Muscle of leg (tissue), 11 donors: ENCODE data around the gene PROM2. TPM values are rescaled to one million over a fixed set of nuclear protein-coding genes. Genes with fewer than 3 reads are reported as not detected.

ENCODE experiments used
- DNase-seq: peaks from one replicate; pipeline ENCODE4 v3.0.0; 2013
- H3K27ac ChIP-seq: one replicate; pipeline ENCODE4 v1.5.1; 2013; ENCODE audit warnings: mild to moderate bottlenecking, low read length, control low read depth
- H3K27me3 ChIP-seq: one replicate; pipeline ENCODE4 v1.6.1; 2013; ENCODE audit warnings: low read length; ENCODE audit not compliant: control insufficient read depth, insufficient read depth
- H3K36me3 ChIP-seq: one replicate; pipeline ENCODE4 v1.6.1; 2013; ENCODE audit warnings: low read length; ENCODE audit not compliant: control insufficient read depth, insufficient read depth
- H3K4me1 ChIP-seq: one replicate; pipeline ENCODE4 v1.6.1; 2013; ENCODE audit warnings: low read length; ENCODE audit not compliant: control insufficient read depth, insufficient read depth
- H3K4me3 ChIP-seq: one replicate; pipeline ENCODE4 v1.5.1; 2013; ENCODE audit warnings: low read length, control low read depth
- H3K9me3 ChIP-seq: replicated peaks from 2 replicates; pipeline ENCODE4 v1.6.1; 2013; ENCODE audit warnings: low read depth, low read length; ENCODE audit not compliant: control insufficient read depth
- WGBS: methylation state at CpG from one replicate; pipeline ENCODE4 v1.1.5; 2013; ENCODE audit warnings: missing lambda C conversion rate; ENCODE audit not compliant: insufficient coverage; 5-methylcytosine and 5-hydroxymethylcytosine counted together
- polyA plus RNA-seq, 8 donors: library from polyadenylated mRNA; unstranded; fragments of 120-200 nt; gene quantifications; one replicate each; pipeline versions ENCODE4 v1.2.1 to v1.2.3, GENCODE V29; 2013; ENCODE audit warnings: inconsistent platforms in 1 of 8, low replicate concordance in 1 of 8; ENCODE audit not compliant: insufficient read length in 8 of 8, insufficient read depth in 1 of 8
- total RNA-seq: library from RNA; stranded (reverse); fragments of 120-200 nt; gene quantifications from one replicate; pipeline ENCODE4 v1.2.4, GENCODE V29; 2013

Gene PROM2
- total and polyA plus RNA-seq, 9 donors, result 0.37 to 2.5 (median 0.81) TPM

DNA sequence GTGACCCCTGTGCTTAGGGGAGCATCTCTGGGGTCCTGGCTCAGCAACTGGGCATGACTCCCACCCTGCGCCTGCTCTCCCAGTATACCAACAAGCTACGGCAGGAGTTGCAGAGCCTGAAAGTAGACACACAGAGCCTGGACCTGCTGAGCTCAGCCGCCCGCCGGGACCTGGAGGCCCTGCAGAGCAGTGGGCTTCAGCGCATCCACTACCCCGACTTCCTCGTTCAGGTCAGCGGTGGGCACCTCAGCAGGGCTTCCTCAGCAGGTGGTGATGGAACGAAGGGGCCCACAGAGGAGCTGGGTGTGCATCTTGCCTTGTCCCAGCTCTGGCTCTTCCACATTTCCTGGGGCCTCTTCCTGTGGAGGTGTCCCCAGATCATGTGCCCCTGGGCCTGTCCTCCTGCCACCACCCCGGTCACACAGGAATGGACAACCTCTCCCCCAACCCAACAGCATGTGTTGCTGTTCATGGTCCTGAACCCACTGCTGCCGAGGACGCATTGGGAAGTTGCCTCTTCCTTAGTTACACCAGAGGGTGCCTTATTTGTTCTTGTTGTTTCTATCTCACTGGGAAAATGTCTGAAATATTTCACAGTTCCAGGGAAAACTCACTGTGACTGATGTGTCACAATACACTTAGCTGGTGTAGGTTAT is 10.8 kb downstream of the PROM2 start:
- Histone ChIP-seq H3K27ac (no peak overlapping the region), H3K9me3 (no peaks in the 10 kb centered on the region), H3K4me3 (no peak overlapping the region), H3K27me3 (no peaks in the 10 kb centered on the region), H3K36me3 (no peaks in the 10 kb centered on the region), H3K4me1 (no peaks in the 10 kb centered on the region)
- DNase-seq, result no peak
- 94% methylated on average over 11 of the region's 13 CpGs for WGBS

DNA sequence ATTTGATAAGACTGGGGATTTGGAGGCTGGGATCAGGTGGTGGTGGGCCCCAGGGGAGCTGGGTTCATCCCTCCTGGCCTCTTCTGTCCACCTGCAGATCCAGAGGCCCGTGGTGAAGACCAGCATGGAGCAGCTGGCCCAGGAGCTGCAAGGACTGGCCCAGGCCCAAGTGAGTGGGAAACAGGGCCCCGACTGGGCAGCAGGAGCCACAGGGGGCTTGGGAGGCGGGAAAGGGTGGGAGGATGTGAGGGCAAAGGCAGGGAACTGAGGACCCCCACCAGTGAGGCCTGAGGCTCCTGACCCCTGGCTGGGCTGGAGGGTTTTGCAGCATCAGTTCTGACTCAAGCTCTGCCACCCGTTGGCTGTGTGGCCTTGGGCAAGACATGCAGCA is 11.3 kb downstream of the PROM2 start:
- WGBS, result 39% methylated on average over 4 of the region's 4 CpGs
- DNase-seq, result no peak
- H3K27me3 ChIP-seq, result no peaks in the 10 kb centered on the region
- H3K9me3 ChIP-seq, result peaks cover 4% of the 10 kb centered on the region
- H3K36me3 ChIP-seq, result no peaks in the 10 kb centered on the region
- no peaks in the 10 kb centered on the region for H3K4me1 ChIP-seq
- H3K27ac ChIP-seq, result no peak overlapping the region
- H3K4me3 ChIP-seq, result no peak overlapping the region

DNA sequence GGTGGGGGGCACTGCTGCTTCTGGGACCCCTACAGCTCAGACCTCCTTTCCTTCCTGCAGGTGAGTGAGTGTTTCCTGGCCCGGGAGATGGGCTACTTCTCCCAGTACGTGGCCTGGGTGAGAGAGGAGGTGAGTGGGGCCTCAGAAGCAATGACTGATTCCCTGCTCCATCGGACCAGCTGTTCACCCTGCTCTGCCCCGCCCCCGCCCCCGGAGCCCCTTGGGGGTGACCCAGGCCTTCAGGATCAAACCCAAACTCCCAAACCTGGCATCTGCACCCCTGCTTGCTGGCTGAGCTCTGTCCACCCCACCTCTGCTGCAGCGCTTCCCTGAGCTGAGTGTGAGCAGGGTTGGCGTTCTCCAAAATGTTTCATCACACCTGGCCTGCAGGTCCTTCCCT is 13.1 kb downstream of the PROM2 start:
- Histone ChIP-seq H3K4me3 (no peak overlapping the region), H3K36me3 (no peaks in the 10 kb centered on the region), H3K27ac (no peak overlapping the region), H3K9me3 (peaks cover 10% of the 10 kb centered on the region), H3K4me1 (no peaks in the 10 kb centered on the region), H3K27me3 (no peaks in the 10 kb centered on the region)
- WGBS, result 96% methylated on average over 4 of the region's 8 CpGs
- no peak for DNase-seq

DNA sequence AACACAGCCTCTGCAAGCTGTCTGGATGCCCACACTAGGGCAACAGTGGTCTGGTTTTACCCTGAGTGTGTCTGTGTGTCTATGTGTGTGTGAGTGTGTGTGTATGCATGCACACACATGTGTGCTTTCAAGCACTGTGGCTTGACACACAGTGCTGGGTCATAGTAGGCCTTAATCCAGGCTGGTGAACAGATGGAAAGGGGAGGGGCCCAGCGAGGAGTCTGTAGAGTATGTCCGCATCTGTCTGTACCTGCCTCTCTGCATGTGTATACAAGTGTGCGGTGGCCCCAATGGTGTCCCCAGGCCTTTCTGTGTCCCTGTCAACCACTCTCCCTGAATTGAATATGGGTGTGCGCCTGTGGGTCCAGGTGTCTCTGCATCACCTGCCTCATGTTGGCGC is 13.6 kb downstream of the PROM2 start:
- Histone ChIP-seq H3K27ac (no peak overlapping the region), H3K4me1 (no peaks in the 10 kb centered on the region), H3K27me3 (no peaks in the 10 kb centered on the region), H3K36me3 (no peaks in the 10 kb centered on the region), H3K4me3 (no peak overlapping the region), H3K9me3 (peaks cover 10% of the 10 kb centered on the region)
- 91% methylated on average over 4 of the region's 5 CpGs for WGBS
- DNase-seq, result no peak

DNA sequence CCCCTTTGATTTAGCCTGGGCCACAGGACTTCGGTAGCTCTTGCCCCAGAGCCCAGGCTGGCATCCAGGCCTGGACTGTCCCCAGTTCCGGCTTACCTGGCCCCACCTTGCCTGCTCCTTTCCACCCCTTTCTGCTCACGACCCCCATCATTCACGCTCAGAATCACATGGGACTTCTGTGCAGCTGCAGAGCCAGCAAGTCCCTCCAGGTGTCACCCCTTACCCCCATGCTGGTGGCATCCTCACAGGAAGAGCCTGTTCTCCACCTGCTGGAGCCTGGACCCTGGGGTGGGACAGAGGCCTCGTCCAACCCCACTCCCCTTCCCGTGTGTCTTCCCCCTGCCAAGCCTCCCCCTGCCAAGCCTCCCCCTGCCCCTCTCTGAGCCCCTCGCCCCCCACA is 15.0 kb downstream of the PROM2 start:
- no peak overlapping the region for H3K27ac ChIP-seq
- no peak for DNase-seq
- H3K27me3 ChIP-seq, result no peaks in the 10 kb centered on the region
- WGBS, result 45% methylated on average over 5 of the region's 7 CpGs
- no peak overlapping the region for H3K4me3 ChIP-seq
- H3K36me3 ChIP-seq, result no peaks in the 10 kb centered on the region
- H3K4me1 ChIP-seq, result no peaks in the 10 kb centered on the region
- peaks cover 10% of the 10 kb centered on the region for H3K9me3 ChIP-seq

DNA sequence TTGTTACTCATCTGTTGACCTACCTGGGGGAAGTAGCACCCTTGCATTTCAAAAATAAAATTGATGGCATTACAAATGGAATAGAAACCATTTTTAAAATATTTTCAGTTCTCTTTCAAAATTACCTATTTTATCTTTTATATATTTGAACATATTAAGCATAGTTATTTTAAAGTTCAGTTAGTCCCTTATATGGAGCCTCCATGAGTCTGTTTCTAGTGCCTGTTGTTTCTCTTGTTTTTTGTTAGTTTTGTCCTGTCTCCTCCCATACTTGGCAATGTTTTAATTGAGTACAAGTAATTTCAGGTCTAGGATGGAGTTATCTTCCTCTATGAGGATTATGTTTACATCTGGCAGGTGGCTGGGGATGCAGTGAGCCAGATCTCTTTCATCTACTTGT is 17.0 kb downstream of the PROM2 start:
- Histone ChIP-seq H3K4me3 (no peak overlapping the region), H3K4me1 (peaks cover 7% of the 10 kb centered on the region), H3K36me3 (no peaks in the 10 kb centered on the region), H3K9me3 (peaks cover 10% of the 10 kb centered on the region), H3K27ac (no peak overlapping the region), H3K27me3 (no peaks in the 10 kb centered on the region)
- no peak for DNase-seq

DNA sequence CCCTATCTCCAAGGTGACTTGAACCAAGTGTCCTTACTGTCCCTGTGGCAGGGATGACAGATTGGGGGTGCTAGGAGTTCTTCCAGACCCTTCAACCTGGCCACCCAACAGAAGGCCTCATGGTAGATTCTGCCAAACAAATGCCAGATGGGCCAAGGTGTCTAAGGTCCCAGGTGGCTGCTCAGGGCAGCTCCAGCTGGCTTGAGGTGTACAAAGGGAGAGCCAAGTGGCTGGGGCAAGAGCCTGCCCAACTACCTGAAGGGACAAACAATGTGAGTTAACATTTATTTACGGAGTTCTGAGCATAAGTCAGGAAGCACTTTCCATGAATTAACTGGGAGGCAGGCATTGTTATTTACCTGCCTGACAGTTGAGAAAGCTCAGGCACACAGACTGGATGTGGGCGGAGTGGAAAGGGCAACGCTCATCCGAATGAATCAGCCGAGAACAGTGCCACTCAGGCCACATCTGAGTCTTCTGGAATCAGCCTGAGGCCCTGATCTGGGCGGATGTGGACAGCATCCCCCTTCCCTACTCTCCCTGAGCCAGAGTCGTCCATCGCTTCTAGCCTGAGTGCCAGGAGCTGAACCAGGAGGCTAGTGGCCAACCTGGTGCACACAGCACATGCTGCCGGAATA is 18.5 kb downstream of the PROM2 start:
- 79% methylated on average over 9 of the region's 9 CpGs for WGBS
- H3K9me3 ChIP-seq, result peaks cover 10% of the 10 kb centered on the region
- no peaks in the 10 kb centered on the region for H3K27me3 ChIP-seq
- no peak overlapping the region for H3K4me3 ChIP-seq
- DNase-seq, result no peak
- no peaks in the 10 kb centered on the region for H3K36me3 ChIP-seq
- no peak overlapping the region for H3K27ac ChIP-seq
- H3K4me1 ChIP-seq, result peaks cover 19% of the 10 kb centered on the region

DNA sequence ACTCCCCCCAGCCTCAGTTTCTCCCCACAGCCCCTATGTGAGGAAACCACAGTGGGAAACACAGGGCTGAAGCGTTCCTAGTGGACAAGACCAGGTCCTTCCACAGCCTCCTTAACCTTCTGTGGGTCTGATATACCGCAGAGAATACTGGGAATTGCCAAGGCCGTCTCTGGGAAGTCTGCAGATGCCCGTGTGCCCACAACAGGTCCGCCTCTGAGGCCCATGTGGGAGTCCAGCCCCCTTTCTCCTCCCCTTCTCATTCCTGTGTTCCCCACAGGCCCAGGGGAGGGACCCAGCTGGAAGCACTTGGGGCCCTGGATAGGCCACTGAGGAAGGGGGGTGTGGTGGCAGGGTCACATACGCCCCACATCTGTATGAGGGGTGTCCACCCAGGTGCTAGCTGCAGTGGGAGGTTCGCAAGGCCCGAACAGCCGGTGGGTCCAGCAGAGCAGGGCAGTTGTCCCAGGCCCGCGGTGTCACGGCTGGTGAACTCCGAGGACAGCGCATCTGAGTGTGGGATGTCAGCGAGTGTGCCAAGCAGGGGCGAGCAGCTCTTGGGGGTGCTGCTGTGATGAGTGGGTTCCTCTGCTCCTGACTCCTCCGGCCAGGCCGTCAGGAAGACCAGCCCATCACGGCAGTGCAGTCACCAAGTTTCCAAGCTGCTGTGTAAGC is 20.5 kb downstream of the PROM2 start:
- H3K4me1 ChIP-seq, result peaks cover 35% of the 10 kb centered on the region
- WGBS, result 87% methylated on average over 15 of the region's 19 CpGs
- no peaks in the 10 kb centered on the region for H3K36me3 ChIP-seq
- no peaks in the 10 kb centered on the region for H3K27me3 ChIP-seq
- no peak for DNase-seq
- peaks cover 10% of the 10 kb centered on the region for H3K9me3 ChIP-seq
- H3K27ac ChIP-seq, result no peak overlapping the region
- H3K4me3 ChIP-seq, result no peak overlapping the region

DNA sequence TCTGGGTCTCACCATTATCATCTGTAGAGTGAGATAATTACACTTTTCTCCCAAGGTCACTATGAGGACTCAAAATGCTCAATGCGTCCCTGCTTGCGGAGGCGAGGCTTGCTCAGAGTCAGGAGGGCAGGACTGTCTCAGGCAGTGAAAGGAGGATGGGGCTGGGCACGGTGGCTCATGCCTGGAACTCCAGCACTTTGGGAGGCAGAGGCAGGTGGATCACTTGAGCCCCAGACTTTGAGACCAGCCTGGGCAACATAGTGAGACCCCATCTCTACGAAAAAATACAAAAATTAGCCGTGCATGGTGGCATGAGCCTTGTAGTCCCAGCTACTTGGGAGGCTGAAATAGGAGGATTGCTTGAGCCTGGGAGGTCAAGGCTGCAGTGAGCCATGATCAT is 21.1 kb downstream of the PROM2 start:
- H3K4me1 ChIP-seq, result peaks cover 41% of the 10 kb centered on the region
- no peaks in the 10 kb centered on the region for H3K27me3 ChIP-seq

DNA sequence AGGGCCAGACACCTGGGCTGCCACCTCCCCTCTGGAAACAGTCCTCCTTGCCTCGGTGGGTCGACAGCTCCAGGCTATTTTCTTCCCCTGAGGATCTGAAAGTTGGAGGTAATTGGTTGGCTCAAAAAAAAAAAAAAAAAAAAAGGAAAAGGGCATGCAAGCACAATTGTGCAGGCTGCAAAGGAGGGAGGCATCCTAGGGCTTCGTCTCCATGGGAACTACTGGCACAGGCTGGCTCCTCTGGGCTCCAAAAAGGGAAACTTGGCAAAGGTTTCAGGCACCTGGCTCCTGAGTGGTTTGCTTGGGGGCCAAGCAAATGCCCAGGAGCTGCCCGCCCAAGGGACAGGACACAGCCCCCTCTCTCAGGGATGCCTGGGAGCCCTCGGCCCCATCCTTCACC is 21.8 kb downstream of the PROM2 start:
- Histone ChIP-seq H3K4me3 (no peak overlapping the region), H3K9me3 (peaks cover 6% of the 10 kb centered on the region), H3K4me1 (peaks cover 48% of the 10 kb centered on the region), H3K36me3 (no peaks in the 10 kb centered on the region), H3K27me3 (no peaks in the 10 kb centered on the region), H3K27ac (no peak overlapping the region)
- no peak for DNase-seq
- 60% methylated on average over 3 of the region's 5 CpGs for WGBS

More for the DNA sequence above, 21.1 kb downstream of the PROM2 start:
- Histone ChIP-seq H3K9me3 (peaks cover 8% of the 10 kb centered on the region), H3K4me3 (no peak overlapping the region), H3K36me3 (no peaks in the 10 kb centered on the region), H3K27ac (no peak overlapping the region)
- 91% methylated on average over 5 of the region's 6 CpGs for whole genome bisulfite sequencing
- no peak for DNase-seq
